Mesenchymal stem cell (in vitro differentiated cells and primary cell): ENCODE data around the gene WDFY1.

Experiments used
- DNase-seq: peaks from one replicate; pipeline ENCODE4 v3.0.0-alpha.2; 2013
- H2AFZ ChIP-seq: one replicate; pipeline ENCODE4 v1.6.1; 2013; ENCODE audit warnings: low read depth, mild to moderate bottlenecking, control low read depth, inconsistent platforms, low read length, moderate library complexity
- H2AK5ac ChIP-seq: 2 replicates; pipeline ENCODE4 v1.6.1; 2013; ENCODE audit warnings: low read length, moderate library complexity, mild to moderate bottlenecking, inconsistent platforms; ENCODE audit not compliant: severe bottlenecking
- H2BK120ac ChIP-seq: one replicate; pipeline ENCODE4 v1.6.1; 2013; ENCODE audit warnings: low read depth, mild to moderate bottlenecking, inconsistent platforms, low read length, moderate library complexity
- H2BK12ac ChIP-seq, 2 experiments: one replicate each; pipeline ENCODE4 v1.6.1; 2013; ENCODE audit warnings: inconsistent platforms in 2 of 2, low read length in 2 of 2, mild to moderate bottlenecking in 2 of 2, moderate library complexity in 2 of 2, control low read depth in 1 of 2
- H2BK15ac ChIP-seq: one replicate; pipeline ENCODE4 v1.6.1; 2013; ENCODE audit warnings: mild to moderate bottlenecking, low read depth, inconsistent platforms; ENCODE audit not compliant: poor library complexity, severe bottlenecking
- H2BK5ac ChIP-seq: 2 replicates; pipeline ENCODE4 v1.6.1; 2013; ENCODE audit warnings: low read depth, mild to moderate bottlenecking, low read length, control low read depth, inconsistent platforms; ENCODE audit not compliant: poor library complexity, severe bottlenecking
- H3K14ac ChIP-seq, 2 experiments: one replicate each; pipeline ENCODE4 v1.6.1; 2013; ENCODE audit warnings: inconsistent platforms in 2 of 2, low read length in 2 of 2, control low read depth in 1 of 2, mild to moderate bottlenecking in 1 of 2, moderate library complexity in 1 of 2
- H3K18ac ChIP-seq, 2 experiments: one replicate each; pipeline ENCODE4 v1.6.1; 2013; ENCODE audit warnings: inconsistent platforms in 2 of 2, low read length in 2 of 2, control low read depth in 1 of 2, low read depth in 1 of 2, mild to moderate bottlenecking in 1 of 2
- H3K23ac ChIP-seq, 2 experiments: one replicate each; pipeline ENCODE4 v1.6.1; 2013; ENCODE audit warnings: inconsistent platforms in 2 of 2, low read length in 2 of 2, mild to moderate bottlenecking in 2 of 2, moderate library complexity in 2 of 2, control low read depth in 1 of 2
- H3K27ac ChIP-seq: 2 replicates; pipeline ENCODE4 v1.5.1; 2013; ENCODE audit warnings: mild to moderate bottlenecking, moderate library complexity, low read length, control low read depth, inconsistent platforms; ENCODE audit not compliant: poor library complexity, severe bottlenecking
- H3K27me3 ChIP-seq, 2 experiments: 2 replicates each; pipeline versions ENCODE4 v1.6.1 to v1.7.0; 2013; ENCODE audit warnings: low read length in 2 of 2, mild to moderate bottlenecking in 2 of 2, moderate library complexity in 2 of 2, control low read depth in 1 of 2, inconsistent platforms in 1 of 2; ENCODE audit not compliant: control insufficient read depth in 1 of 2, insufficient read depth in 1 of 2
- H3K36me3 ChIP-seq, 2 experiments: 2 replicates each; pipeline versions ENCODE4 v1.6.1 to v1.7.0; 2013; ENCODE audit warnings: low read length in 2 of 2, control low read depth in 1 of 2, inconsistent platforms in 1 of 2, low read depth in 1 of 2, mild to moderate bottlenecking in 1 of 2; ENCODE audit not compliant: insufficient read depth in 2 of 2, control insufficient read depth in 1 of 2
- H3K4ac ChIP-seq, 2 experiments: one replicate each; pipeline ENCODE4 v1.6.1; 2013; ENCODE audit warnings: inconsistent platforms in 2 of 2, low read length in 2 of 2, mild to moderate bottlenecking in 2 of 2, moderate library complexity in 2 of 2, control low read depth in 1 of 2, low read depth in 1 of 2
- H3K4me1 ChIP-seq: 2 replicates; pipeline ENCODE4 v1.6.1; 2013; ENCODE audit warnings: low read depth, low read length, control low read depth; ENCODE audit not compliant: control insufficient read depth, insufficient read depth
- H3K4me2 ChIP-seq: 2 replicates; pipeline ENCODE4 v1.6.1; 2013; ENCODE audit warnings: low read length, mild to moderate bottlenecking, inconsistent platforms; ENCODE audit not compliant: poor library complexity, severe bottlenecking
- H3K4me3 ChIP-seq, 2 experiments: 2 replicates each; pipeline versions ENCODE4 v1.5.1 to v1.7.0; 2013; ENCODE audit warnings: low read length in 2 of 2, mild to moderate bottlenecking in 2 of 2, control low read depth in 1 of 2, low read depth in 1 of 2; ENCODE audit not compliant: insufficient read depth in 1 of 2
- H3K79me1 ChIP-seq: replicated peaks from 2 replicates; pipeline ENCODE4 v1.6.1; 2013; ENCODE audit warnings: mild to moderate bottlenecking, control low read depth, low read length, inconsistent platforms; ENCODE audit not compliant: poor library complexity, severe bottlenecking
- H3K9ac ChIP-seq: 2 replicates; pipeline ENCODE4 v1.7.0; 2013; ENCODE audit warnings: mild to moderate bottlenecking, low read length, moderate library complexity
- H3K9me3 ChIP-seq: 2 replicates; pipeline ENCODE4 v1.7.0; 2013; ENCODE audit warnings: mild to moderate bottlenecking, low read length; ENCODE audit not compliant: control insufficient read depth
- H4K8ac ChIP-seq: one replicate; pipeline ENCODE4 v1.6.1; 2013; ENCODE audit warnings: inconsistent platforms, mild to moderate bottlenecking, low read length, moderate library complexity
- H4K91ac ChIP-seq: one replicate; pipeline ENCODE4 v1.6.1; 2013; ENCODE audit warnings: mild to moderate bottlenecking, low read length, inconsistent platforms
- WGBS: methylation state at CpG from one replicate; pipeline ENCODE4 v1.1.7; 2013; ENCODE audit warnings: mixed read lengths; 5-methylcytosine and 5-hydroxymethylcytosine counted together

WDFY1 gene

GRCh38 chr2:223854741-223855140 is 90.4 kb downstream of the WDFY1 start:
- Histone ChIP-seq H3K23ac (no peak overlapping the region), H3K36me3 (peaks cover 7 to 35% of the 10 kb centered on the region in 2 experiments), H2AK5ac (no peak overlapping the region), H3K27ac (no peak overlapping the region), H2BK120ac (no peak overlapping the region), H4K8ac (no peak overlapping the region), H3K9ac (no peak overlapping the region), H3K27me3 (no peaks in the 10 kb centered on the region), H3K18ac (no peak overlapping the region), H3K4me2 (no peak overlapping the region), H2AFZ (no peak overlapping the region), H3K4me3 (no peak overlapping the region), H4K91ac (no peak overlapping the region), H2BK5ac (no peak overlapping the region), H2BK15ac (no peak overlapping the region), H2BK12ac (no peak overlapping the region), H3K14ac (no peak overlapping the region), H3K79me1 (no peaks in the 10 kb centered on the region), H3K4ac (no peak overlapping the region), H3K9me3 (no peaks in the 10 kb centered on the region), H3K4me1 (no peaks in the 10 kb centered on the region)
- 20% methylated on average over 1 of the region's 2 CpGs for WGBS
- DNase-seq, result no peak

- Histone ChIP-seq H3K27me3 (no peaks in the 10 kb centered on the region), H2BK12ac (no peak overlapping the region), H2BK5ac (no peak overlapping the region), H3K36me3 (peaks cover 10 to 45% of the 10 kb centered on the region in 2 experiments), H3K14ac (no peak overlapping the region), H3K4me3 (no peak overlapping the region), H2AK5ac (no peak overlapping the region), H2BK15ac (no peak overlapping the region), H3K23ac (no peak overlapping the region), H3K18ac (no peak overlapping the region), H3K4ac (no peak overlapping the region), H2BK120ac (no peak overlapping the region), H3K27ac (no peak overlapping the region), H3K79me1 (no peaks in the 10 kb centered on the region), H3K4me1 (no peaks in the 10 kb centered on the region), H4K91ac (no peak overlapping the region), H4K8ac (no peak overlapping the region), H3K9me3 (no peaks in the 10 kb centered on the region), H3K4me2 (no peak overlapping the region), H3K9ac (no peak overlapping the region), H2AFZ (no peak overlapping the region)
- no peak for DNase-seq
- 90% methylated on average over 3 of the region's 3 CpGs for WGBS
These were observed 91.7 kb downstream of the WDFY1 start for GRCh38 chr2:223853425-223853837.

GRCh38 chr2:223852281-223852795 is 92.8 kb downstream of the WDFY1 start:
- H3K23ac ChIP-seq, result no peak overlapping the region
- no peak overlapping the region for H3K27ac ChIP-seq
- no peak overlapping the region for H2BK120ac ChIP-seq
- H2BK5ac ChIP-seq, result no peak overlapping the region
- H3K18ac ChIP-seq, result no peak overlapping the region
- no peak overlapping the region for H2AK5ac ChIP-seq
- no peak overlapping the region for H2BK12ac ChIP-seq
- peaks cover 12 to 50% of the 10 kb centered on the region in 2 experiments for H3K36me3 ChIP-seq
- H3K4ac ChIP-seq, result no peak overlapping the region
- no peak for DNase-seq
- H4K8ac ChIP-seq, result no peak overlapping the region
- no peak overlapping the region for H3K14ac ChIP-seq
- no peak overlapping the region for H2AFZ ChIP-seq
- no peaks in the 10 kb centered on the region for H3K27me3 ChIP-seq
- H3K4me3 ChIP-seq, result no peak overlapping the region
- WGBS, result 95% methylated on average over 3 of the region's 3 CpGs
- no peaks in the 10 kb centered on the region for H3K4me1 ChIP-seq
- H3K9me3 ChIP-seq, result no peaks in the 10 kb centered on the region
- no peaks in the 10 kb centered on the region for H3K79me1 ChIP-seq
- no peak overlapping the region for H3K4me2 ChIP-seq
- no peak overlapping the region for H4K91ac ChIP-seq
- no peak overlapping the region for H3K9ac ChIP-seq
- no peak overlapping the region for H2BK15ac ChIP-seq

GRCh38 chr2:223847410-223847809 is 97.7 kb downstream of the WDFY1 start:
- no peak overlapping the region for H3K14ac ChIP-seq
- no peak overlapping the region for H2BK15ac ChIP-seq
- no peaks in the 10 kb centered on the region for H3K9me3 ChIP-seq
- H2AK5ac ChIP-seq, result no peak overlapping the region
- no peak overlapping the region for H3K23ac ChIP-seq
- no peaks in the 10 kb centered on the region for H3K27me3 ChIP-seq
- no peak overlapping the region for H2BK5ac ChIP-seq
- H3K18ac ChIP-seq, result no peak overlapping the region
- H2BK120ac ChIP-seq, result no peak overlapping the region
- H2AFZ ChIP-seq, result no peak overlapping the region
- no peaks in the 10 kb centered on the region for H3K79me1 ChIP-seq
- H3K27ac ChIP-seq, result no peak overlapping the region
- no peak overlapping the region for H3K4me3 ChIP-seq
- peaks cover 12 to 23% of the 10 kb centered on the region in 2 experiments for H3K36me3 ChIP-seq
- H3K4me1 ChIP-seq, result no peaks in the 10 kb centered on the region
- H3K9ac ChIP-seq, result no peak overlapping the region
- no peak overlapping the region for H4K91ac ChIP-seq
- H3K4ac ChIP-seq, result no peak overlapping the region
- no peak overlapping the region for H4K8ac ChIP-seq
- 98% methylated on average over 6 of the region's 7 CpGs for WGBS
- no peak for DNase-seq
- H3K4me2 ChIP-seq, result no peak overlapping the region
- no peak overlapping the region for H2BK12ac ChIP-seq
